Memory B cell (primary cell): ENCODE data around the gene JADE3.
"Not testable (repeated sequence)": the region's sequence is repeated elsewhere in the genome, so short reads cannot be mapped to it uniquely, and the experiment has no call there.

Experiments used
- ATAC-seq: fragments of 150-1000 bp; cut with Tn5 transposase; 2 replicates; pipeline ENCODE4 v1.10.0; 2021; ENCODE audit warnings: low read depth, mild to moderate bottlenecking, moderate library complexity
- DNase-seq, 2 donors: peaks; one replicate each; pipeline ENCODE4 v3.0.0; 2022; ENCODE audit warnings: low spot score in 2 of 2
- H3K27ac Mint-ChIP-seq: one replicate; pipeline ENCODE4 v1.8.0; 2022; ENCODE audit warnings: mild to moderate bottlenecking, moderate library complexity, mixed read lengths
- H3K27me3 Mint-ChIP-seq: one replicate; pipeline ENCODE4 v1.8.0; 2022; ENCODE audit warnings: mixed read lengths
- H3K36me3 Mint-ChIP-seq: one replicate; pipeline ENCODE4 v1.8.0; 2022; ENCODE audit warnings: mild to moderate bottlenecking, mixed read lengths
- H3K4me1 Mint-ChIP-seq: one replicate; pipeline ENCODE4 v1.8.0; 2022; ENCODE audit warnings: mixed read lengths
- H3K4me3 Mint-ChIP-seq: one replicate; pipeline ENCODE4 v1.8.0; 2022; ENCODE audit warnings: mild to moderate bottlenecking, moderate library complexity, mixed read lengths
- H3K9me3 Mint-ChIP-seq: one replicate; pipeline ENCODE4 v1.8.0; 2022; ENCODE audit warnings: mixed read lengths

Gene JADE3

GRCh38 chrX:46957297-46957696 is 45.1 kb downstream of the JADE3 start:
- H3K9me3 Mint-ChIP-seq, result no peaks in the 10 kb centered on the region
- DNase-seq, result no peak
- peaks cover 38% of the 10 kb centered on the region for H3K4me1 Mint-ChIP-seq
- H3K4me3 Mint-ChIP-seq, result no peak overlapping the region
- ATAC-seq, result no peak
- H3K27me3 Mint-ChIP-seq, result no peaks in the 10 kb centered on the region
- no peak overlapping the region for H3K27ac Mint-ChIP-seq
- no peaks in the 10 kb centered on the region for H3K36me3 Mint-ChIP-seq

DNA sequence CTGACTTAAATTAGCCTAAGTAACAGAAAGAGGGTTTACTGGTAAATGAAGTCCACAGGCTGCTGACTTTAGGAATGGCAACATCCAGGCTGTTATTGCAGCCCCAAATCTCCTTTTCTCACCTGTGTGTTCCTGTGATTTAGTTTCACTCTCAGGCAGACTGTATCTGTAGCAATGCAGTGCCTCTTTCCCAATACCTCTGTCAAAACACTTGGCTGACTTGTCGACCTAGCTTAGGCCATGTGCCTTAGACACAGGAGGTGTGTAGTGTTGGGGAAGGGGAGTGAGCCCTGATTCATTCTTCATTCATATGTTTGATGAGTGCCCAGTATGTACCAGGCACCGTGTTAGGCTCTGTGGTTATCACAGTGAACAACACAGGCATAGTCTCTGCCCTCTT is 46.9 kb downstream of the JADE3 start:
- H3K4me1 Mint-ChIP-seq, result peaks cover 33% of the 10 kb centered on the region
- DNase-seq (no peak), ATAC-seq (no peak)
- H3K9me3 Mint-ChIP-seq, result no peaks in the 10 kb centered on the region
- no peak overlapping the region for H3K4me3 Mint-ChIP-seq
- H3K27ac Mint-ChIP-seq, result peak overlapping the region; percentile 95
- H3K36me3 Mint-ChIP-seq, result no peaks in the 10 kb centered on the region
- no peaks in the 10 kb centered on the region for H3K27me3 Mint-ChIP-seq

GRCh38 chrX:46959985-46960700 is 47.9 kb downstream of the JADE3 start:
- Mint-ChIP-seq H3K36me3 (no peaks in the 10 kb centered on the region), H3K27me3 (no peaks in the 10 kb centered on the region), H3K4me1 (peaks cover 36% of the 10 kb centered on the region), H3K9me3 (no peaks in the 10 kb centered on the region), H3K27ac (peak overlapping the region; percentile 95), H3K4me3 (no peak overlapping the region)
- ATAC-seq (peak; percentile 27), DNase-seq (no peak)

- Mint-ChIP-seq H3K27ac (peak overlapping the region; percentile 95), H3K36me3 (no peaks in the 10 kb centered on the region), H3K27me3 (no peaks in the 10 kb centered on the region), H3K4me1 (peaks cover 44% of the 10 kb centered on the region), H3K4me3 (peak overlapping the region; percentile 65), H3K9me3 (no peaks in the 10 kb centered on the region)
- peak in 1 of 2 donors; percentile 19 for DNase-seq
- ATAC-seq, result peak; percentile 82
These were observed 48.9 kb downstream of the JADE3 start for GRCh38 chrX:46961097-46961496.

- Mint-ChIP-seq H3K27me3 (no peaks in the 10 kb centered on the region), H3K4me3 (peak overlapping the region; percentile 44), H3K4me1 (peaks cover 51% of the 10 kb centered on the region), H3K36me3 (no peaks in the 10 kb centered on the region), H3K27ac (peak overlapping the region; percentile 95), H3K9me3 (no peaks in the 10 kb centered on the region)
- no peak for DNase-seq
- ATAC-seq, result peak; percentile 28
These were observed 49.5 kb downstream of the JADE3 start for GRCh38 chrX:46961574-46962283.

- Mint-ChIP-seq H3K9me3 (no peaks in the 10 kb centered on the region), H3K4me1 (peaks cover 56% of the 10 kb centered on the region), H3K27ac (peak overlapping the region; percentile 89), H3K27me3 (no peaks in the 10 kb centered on the region), H3K4me3 (no peak overlapping the region), H3K36me3 (no peaks in the 10 kb centered on the region)
- no peak for DNase-seq
- no peak for ATAC-seq
These were observed 53.0 kb downstream of the JADE3 start for GRCh38 chrX:46965125-46965758.

DNA sequence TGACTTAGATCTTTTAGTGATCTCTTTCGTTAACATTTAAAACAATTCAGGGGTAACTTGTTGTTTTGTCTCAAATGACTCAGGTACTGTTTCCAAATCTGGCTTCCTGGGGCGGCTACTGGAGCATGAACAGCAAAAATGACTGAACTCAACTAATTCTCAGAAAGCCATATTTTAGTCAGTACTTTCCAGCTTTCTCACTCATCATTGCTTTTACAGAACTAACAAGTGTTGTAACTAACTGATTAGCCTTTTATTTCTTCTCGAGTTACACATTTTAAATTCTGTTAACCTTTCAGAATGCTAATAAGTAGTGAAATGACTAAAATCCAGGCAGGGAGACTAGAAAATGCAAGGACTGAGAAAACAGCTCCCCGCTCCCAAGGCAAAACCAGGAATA is 55.3 kb downstream of the JADE3 start:
- ATAC-seq, result peak; percentile 79

DNA sequence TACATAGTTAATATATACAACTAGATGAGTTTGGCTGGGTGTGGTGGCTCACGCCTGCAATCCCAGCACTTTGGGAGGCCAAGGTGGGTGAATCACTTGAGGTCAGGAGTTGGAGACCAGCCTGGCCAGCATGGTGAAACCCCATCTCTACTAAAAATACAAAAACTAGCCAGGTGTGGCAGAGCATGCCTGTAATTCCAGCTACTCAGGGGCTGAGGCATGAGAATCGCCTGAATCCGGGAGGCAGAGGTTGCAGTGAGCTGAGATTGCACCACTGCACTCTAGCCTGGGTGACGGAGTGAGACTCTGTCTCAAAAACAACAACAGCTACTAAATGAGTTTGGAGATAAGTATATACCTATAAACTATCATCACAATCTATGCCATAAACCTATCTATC is 64.8 kb downstream of the JADE3 start:
- H3K27ac Mint-ChIP-seq, result peak overlapping the region; percentile 38
- H3K4me1 Mint-ChIP-seq, result peaks cover 23% of the 10 kb centered on the region
- H3K4me3 Mint-ChIP-seq, H3K9me3 Mint-ChIP-seq, ATAC-seq, H3K36me3 Mint-ChIP-seq, H3K27me3 Mint-ChIP-seq, DNase-seq: not testable (repeated sequence)

More for the DNA sequence above, 55.3 kb downstream of the JADE3 start:
- Mint-ChIP-seq H3K36me3 (no peaks in the 10 kb centered on the region), H3K27me3 (no peaks in the 10 kb centered on the region), H3K4me1 (peaks cover 51% of the 10 kb centered on the region), H3K9me3 (no peaks in the 10 kb centered on the region), H3K4me3 (peak overlapping the region; percentile 59), H3K27ac (peak overlapping the region; percentile 89)
- DNase-seq, result no peak

GRCh38 chrX:46978341-46979291 is 66.4 kb downstream of the JADE3 start:
- H3K4me3 Mint-ChIP-seq, result no peak overlapping the region
- no peaks in the 10 kb centered on the region for H3K27me3 Mint-ChIP-seq
- H3K9me3 Mint-ChIP-seq, result no peaks in the 10 kb centered on the region
- no peak overlapping the region for H3K27ac Mint-ChIP-seq
- DNase-seq (peak; percentile 69 to 71), ATAC-seq (peak; percentile 90)
- peaks cover 23% of the 10 kb centered on the region for H3K4me1 Mint-ChIP-seq
- H3K36me3 Mint-ChIP-seq, result no peaks in the 10 kb centered on the region

GRCh38 chrX:46984705-46985104 is 72.5 kb downstream of the JADE3 start:
- H3K27me3 Mint-ChIP-seq, result no peaks in the 10 kb centered on the region
- DNase-seq, result no peak
- peaks cover 11% of the 10 kb centered on the region for H3K36me3 Mint-ChIP-seq
- H3K9me3 Mint-ChIP-seq, result no peaks in the 10 kb centered on the region
- H3K27ac Mint-ChIP-seq, result no peak overlapping the region
- no peak for ATAC-seq
- peaks cover 18% of the 10 kb centered on the region for H3K4me1 Mint-ChIP-seq
- no peak overlapping the region for H3K4me3 Mint-ChIP-seq

DNA sequence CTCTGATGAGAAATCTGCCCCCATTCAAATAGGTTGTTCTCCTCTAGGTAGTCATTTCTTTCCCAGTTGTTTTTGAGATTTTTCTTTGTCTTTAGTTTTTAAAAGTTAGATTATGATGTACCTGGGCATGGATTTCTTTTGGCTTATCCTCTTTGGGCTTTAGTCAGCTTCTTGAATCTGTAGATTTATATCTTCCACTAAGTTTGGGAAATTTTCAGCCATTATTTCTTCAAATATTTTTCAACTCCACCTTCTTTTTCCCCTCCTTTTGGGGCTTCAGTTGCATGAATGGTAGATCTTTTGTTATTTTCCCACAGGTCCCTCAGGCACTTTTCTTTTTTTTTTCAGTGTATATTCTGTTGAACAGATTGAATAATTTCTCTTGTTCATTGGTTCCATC is 77.3 kb downstream of the JADE3 start:
- DNase-seq (no peak), ATAC-seq (no peak)
- Mint-ChIP-seq H3K27ac (no peak overlapping the region), H3K9me3 (no peaks in the 10 kb centered on the region), H3K36me3 (peaks cover 21% of the 10 kb centered on the region), H3K27me3 (no peaks in the 10 kb centered on the region), H3K4me3 (no peak overlapping the region), H3K4me1 (peaks cover 8% of the 10 kb centered on the region)

- Mint-ChIP-seq H3K27ac (no peak overlapping the region), H3K36me3 (peaks cover 18% of the 10 kb centered on the region), H3K4me1 (peaks cover 7% of the 10 kb centered on the region), H3K4me3 (no peak overlapping the region), H3K9me3 (no peaks in the 10 kb centered on the region), H3K27me3 (no peaks in the 10 kb centered on the region)
- no peak for ATAC-seq
- DNase-seq, result no peak
These were observed 79.4 kb downstream of the JADE3 start for GRCh38 chrX:46991664-46992063.

GRCh38 chrX:46992070-46992469 is 79.8 kb downstream of the JADE3 start:
- Mint-ChIP-seq H3K27ac (no peak overlapping the region), H3K4me1 (peaks cover 7% of the 10 kb centered on the region), H3K27me3 (no peaks in the 10 kb centered on the region), H3K4me3 (no peak overlapping the region), H3K9me3 (no peaks in the 10 kb centered on the region), H3K36me3 (peaks cover 18% of the 10 kb centered on the region)
- DNase-seq (no peak), ATAC-seq (no peak)
